Esophagus muscularis mucosa (tissue), 4 donors: ENCODE data around the gene KLF1.

Experiments
- CTCF ChIP-seq, 3 experiments: fragments of 200-600 bp in 2 of 3; fragments of 450-650 bp in 1 of 3; sonication (generic) in 2 of 3; IDR thresholded peaks; one replicate each; pipeline ENCODE4 v1.5.1; 2017 to 2019; ENCODE audit warnings: antibody characterized with exemption in 3 of 3, mild to moderate bottlenecking in 2 of 3, moderate library complexity in 1 of 3
- EP300 ChIP-seq: sonication (generic); formaldehyde crosslinking; IDR thresholded peaks from one replicate; pipeline ENCODE4 v1.6.1; 2017; ENCODE audit warnings: antibody characterized with exemption
- POLR2A ChIP-seq: fragments of 450-650 bp; IDR thresholded peaks from one replicate; pipeline ENCODE4 v1.6.1; 2017; ENCODE audit warnings: antibody characterized with exemption, moderate library complexity, mild to moderate bottlenecking, low read depth
- POLR2AphosphoS5 ChIP-seq, 2 donors: sonication (generic); formaldehyde crosslinking; IDR thresholded peaks; one replicate each; pipeline ENCODE4 v1.6.1; 2017; ENCODE audit warnings: antibody characterized with exemption in 2 of 2

DNA sequence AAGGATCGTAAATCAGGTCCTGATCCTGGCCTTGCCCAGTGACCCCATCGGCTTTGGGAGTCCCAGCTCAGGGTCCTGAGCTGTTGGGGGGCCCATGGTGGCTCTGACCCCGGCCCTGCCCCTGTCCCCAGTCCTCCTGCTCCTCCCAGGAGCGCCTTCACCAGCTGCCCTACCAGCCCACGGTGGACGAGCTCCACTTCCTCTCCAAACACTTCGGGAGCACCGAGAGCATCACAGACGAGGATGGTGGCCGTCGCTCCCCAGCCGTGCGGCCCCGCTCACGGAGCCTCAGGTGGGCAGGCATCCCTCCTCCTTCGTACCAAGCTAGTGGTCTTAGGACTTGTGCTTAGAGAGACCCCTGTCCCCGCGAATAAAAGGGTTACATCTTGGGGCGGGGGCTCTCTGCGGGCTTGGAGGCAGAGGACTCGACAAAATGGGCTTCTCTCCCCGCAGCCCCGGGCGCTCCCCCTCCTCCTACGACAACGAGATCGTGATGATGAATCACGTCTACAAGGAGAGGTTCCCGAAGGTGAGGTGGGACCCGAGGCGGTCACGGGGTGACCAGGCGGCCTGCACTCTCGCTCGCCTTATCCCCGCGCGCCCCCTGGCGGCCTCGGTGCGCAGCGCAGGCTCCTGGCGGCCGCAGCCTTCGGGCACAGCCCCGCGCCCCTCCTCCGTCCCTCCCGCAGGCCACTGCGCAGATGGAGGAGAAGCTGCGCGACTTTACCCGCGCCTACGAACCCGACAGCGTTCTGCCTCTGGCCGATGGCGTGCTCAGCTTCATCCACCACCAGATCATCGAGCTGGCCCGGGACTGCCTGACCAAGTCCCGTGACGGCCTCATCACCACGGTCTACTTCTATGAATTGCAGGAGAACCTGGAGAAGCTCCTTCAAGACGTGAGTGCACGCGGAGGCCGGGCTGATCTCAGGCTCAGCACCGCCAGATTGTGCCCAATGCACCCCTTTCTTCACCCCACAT, 39.6 kb downstream of the KLF1 start:
- TF ChIP-seq POLR2AphosphoS5 (IDR thresholded peaks at IDR 0.05) (peak in 1 of 2 donors; percentile 81), POLR2A (no peak), CTCF (IDR thresholded peaks at IDR 0.05) (peak in 2 of 3 experiments; percentile 99), EP300 (no peak)
